GM12801 (cell line): ENCODE measurements around the gene LDLR.

Source experiments
- CTCF ChIP-seq: IDR thresholded peaks from one replicate; pipeline ENCODE4 v1.5.1; 2011; ENCODE audit warnings: control low read depth; ENCODE audit not compliant: insufficient read length; ENCODE audit errors: extremely low read depth

The LDLR gene

GRCh38 chr19:11092181-11092538 lies 2.9 kb downstream of the LDLR start:
- no peak for TF ChIP-seq CTCF

- no peak for TF ChIP-seq CTCF
These were observed 4.5 kb downstream of the LDLR start for GRCh38 chr19:11093689-11094238.

- TF ChIP-seq CTCF: no peak
These were observed 5.2 kb downstream of the LDLR start for GRCh38 chr19:11094520-11094894.

GRCh38 chr19:11096210-11096841 lies 7.1 kb downstream of the LDLR start:
- no peak for TF ChIP-seq CTCF

GRCh38 chr19:11098327-11098726 lies 9.1 kb downstream of the LDLR start:
- no peak for TF ChIP-seq CTCF

- TF ChIP-seq CTCF: no peak
These were observed 9.6 kb downstream of the LDLR start for GRCh38 chr19:11098861-11099260.

GRCh38 chr19:11100049-11100448 lies 10.8 kb downstream of the LDLR start:
- TF ChIP-seq CTCF: no peak
